Hepatocyte (in vitro differentiated cells): ENCODE measurements around the gene REV3L. TPM values are rescaled to one million over a fixed set of nuclear protein-coding genes. Genes with fewer than 3 reads are reported as not detected.
"Not testable (repeated sequence)": the region's sequence is repeated elsewhere in the genome, so short reads cannot be mapped to it uniquely, and the experiment has no call there.

ENCODE experiments used
- DNase-seq: peaks from one replicate; pipeline ENCODE4 v3.0.0-alpha.2; 2016; ENCODE audit warnings: low spot score
- H2AFZ ChIP-seq: fragments of 200-600 bp; sonication (generic); 2 replicates; pipeline ENCODE4 v1.6.0; 2016; ENCODE audit warnings: antibody characterized with exemption, mild to moderate bottlenecking
- H3K27ac ChIP-seq: fragments of 200-600 bp; sonication (generic); 2 replicates; pipeline ENCODE4 v1.5.1; 2016; ENCODE audit warnings: mild to moderate bottlenecking
- H3K27me3 ChIP-seq: fragments of 200-600 bp; sonication (generic); 2 replicates; pipeline ENCODE4 v1.6.1; 2016
- H3K36me3 ChIP-seq: fragments of 200-600 bp; sonication (generic); replicated peaks from 2 replicates; pipeline ENCODE4 v1.5.1; 2016; ENCODE audit warnings: low read depth; ENCODE audit not compliant: insufficient read depth
- H3K4me1 ChIP-seq: fragments of 200-600 bp; sonication (generic); 2 replicates; pipeline ENCODE4 v1.5.1; 2016; ENCODE audit warnings: mild to moderate bottlenecking, moderate library complexity; ENCODE audit not compliant: insufficient read depth
- H3K4me2 ChIP-seq: fragments of 200-600 bp; sonication (generic); 2 replicates; pipeline ENCODE4 v1.6.0; 2016
- H3K4me3 ChIP-seq: fragments of 200-600 bp; sonication (generic); 2 replicates; pipeline ENCODE4 v1.5.1; 2016; ENCODE audit warnings: mild to moderate bottlenecking
- H3K79me2 ChIP-seq: fragments of 200-600 bp; sonication (generic); 2 replicates; pipeline ENCODE4 v1.6.0; 2017; ENCODE audit warnings: mild to moderate bottlenecking
- H3K9me2 ChIP-seq: fragments of 200-600 bp; sonication (generic); replicated peaks from 2 replicates; pipeline ENCODE4 v1.6.0; 2017; ENCODE audit warnings: mild to moderate bottlenecking; ENCODE audit not compliant: insufficient read depth
- H3K9me3 ChIP-seq: fragments of 200-600 bp; sonication (generic); 2 replicates; pipeline ENCODE4 v1.5.1; 2016; ENCODE audit warnings: low read depth, mild to moderate bottlenecking
- H4K20me1 ChIP-seq: fragments of 200-600 bp; sonication (generic); 2 replicates; pipeline ENCODE4 v1.6.0; 2016; ENCODE audit warnings: mild to moderate bottlenecking; ENCODE audit not compliant: insufficient read depth, poor library complexity, severe bottlenecking
- CTCF ChIP-seq: fragments of 200-600 bp; sonication (generic); IDR thresholded peaks from 2 replicates; pipeline ENCODE4 v1.5.1; 2016; ENCODE audit warnings: antibody characterized with exemption, mild to moderate bottlenecking; ENCODE audit not compliant: poor library complexity
- EZH2 ChIP-seq: fragments of 200-600 bp; sonication (generic); IDR thresholded peaks from 2 replicates; pipeline ENCODE4 v1.6.1; 2016; ENCODE audit warnings: antibody characterized with exemption, mild to moderate bottlenecking, borderline replicate concordance
- EZH2phosphoT487 ChIP-seq: fragments of 200-600 bp; sonication (generic); IDR thresholded peaks from one replicate; pipeline ENCODE4 v1.6.1; 2018; ENCODE audit warnings: antibody characterized with exemption, mild to moderate bottlenecking, low read depth, moderate library complexity; ENCODE audit not compliant: unreplicated experiment, severe bottlenecking
- WGBS: methylation state at CpG from one replicate; pipeline ENCODE4 v1.1.6; 2016; ENCODE audit warnings: low lambda C conversion rate; ENCODE audit errors: missing lambda C conversion rate; 5-methylcytosine and 5-hydroxymethylcytosine counted together
- polyA plus RNA-seq: library from polyadenylated mRNA; unstranded; fragments of >200 nt; fragmentation: Nextera tagmentation; extraction: Ambion mirVana; gene quantifications from 2 replicates; pipeline ENCODE4 v1.2.1, GENCODE V29; 2016
- total RNA-seq: library from RNA; depleted of rRNA; stranded (reverse); fragments of >200 nt; gene quantifications from 2 replicates; pipeline ENCODE4 v1.2.3, GENCODE V29; 2014

REV3L gene
- total and polyA plus RNA-seq, 2 experiments from 2014 or later: 17.6 to 29.4 TPM

- Histone ChIP-seq H3K79me2 (peaks cover 87% of the 10 kb centered on the region), H3K27ac (no peak overlapping the region), H3K9me3 (no peaks in the 10 kb centered on the region), H3K4me1 (peaks cover 12% of the 10 kb centered on the region), H3K9me2 (no peaks in the 10 kb centered on the region), H3K4me2 (peak overlapping the region; percentile 81), H3K4me3 (no peak overlapping the region), H2AFZ (no peak overlapping the region), H4K20me1 (peaks cover 51% of the 10 kb centered on the region), H3K27me3 (no peaks in the 10 kb centered on the region), H3K36me3 (no peaks in the 10 kb centered on the region)
- peak; percentile 40 for DNase-seq
- WGBS: 12% methylated on average over 1 of the region's 1 CpG
- TF ChIP-seq EZH2phosphoT487 (no peak), CTCF (peak; percentile 50)
Observed at GRCh38 chr6:111478749-111479148, 4.3 kb downstream of the REV3L start.

GRCh38 chr6:111478064-111478476, 4.9 kb downstream of the REV3L start:
- H3K79me2 ChIP-seq: peaks cover 93% of the 10 kb centered on the region
- no peak for TF ChIP-seq EZH2
- no peak for TF ChIP-seq CTCF
- TF ChIP-seq EZH2phosphoT487: no peak
- H3K36me3 ChIP-seq: no peaks in the 10 kb centered on the region
- no peak overlapping the region for H3K4me3 ChIP-seq
- peaks cover 52% of the 10 kb centered on the region for H4K20me1 ChIP-seq
- peaks cover 12% of the 10 kb centered on the region for H3K4me1 ChIP-seq
- H3K27me3 ChIP-seq: no peaks in the 10 kb centered on the region
- 20% methylated on average over 3 of the region's 3 CpGs for WGBS
- H3K9me3 ChIP-seq: no peaks in the 10 kb centered on the region
- H3K27ac ChIP-seq: no peak overlapping the region
- DNase-seq: no peak
- no peak overlapping the region for H3K4me2 ChIP-seq
- H3K9me2 ChIP-seq: no peaks in the 10 kb centered on the region
- H2AFZ ChIP-seq: no peak overlapping the region

GRCh38 chr6:111477481-111477938, 5.5 kb downstream of the REV3L start:
- Histone ChIP-seq H3K79me2 (peaks cover 99% of the 10 kb centered on the region), H4K20me1 (peaks cover 52% of the 10 kb centered on the region), H3K36me3 (no peaks in the 10 kb centered on the region), H3K27ac (no peak overlapping the region), H2AFZ (no peak overlapping the region), H3K27me3 (no peaks in the 10 kb centered on the region), H3K4me3 (no peak overlapping the region), H3K4me2 (no peak overlapping the region), H3K4me1 (peaks cover 12% of the 10 kb centered on the region), H3K9me3 (no peaks in the 10 kb centered on the region), H3K9me2 (no peaks in the 10 kb centered on the region)
- DNase-seq: no peak
- 53% methylated on average over 1 of the region's 1 CpG for WGBS
- TF ChIP-seq EZH2phosphoT487: no peak
- no peak for TF ChIP-seq CTCF
- no peak for TF ChIP-seq EZH2

- H3K4me2 ChIP-seq: not testable (repeated sequence)
Observed at GRCh38 chr6:111476061-111476460, 7.0 kb downstream of the REV3L start.

More at GRCh38 chr6:111476061-111476460, 7.0 kb downstream of the REV3L start:
- H3K36me3 ChIP-seq, H3K27me3 ChIP-seq, DNase-seq, H3K4me3 ChIP-seq, H2AFZ ChIP-seq, H3K9me3 ChIP-seq, H3K27ac ChIP-seq, H3K9me2 ChIP-seq: not testable (repeated sequence)
- Histone ChIP-seq H3K4me1 (peaks cover 12% of the 10 kb centered on the region), H3K79me2 (peaks cover 100% of the 10 kb centered on the region), H4K20me1 (peaks cover 52% of the 10 kb centered on the region)
- 96% methylated on average over 3 of the region's 3 CpGs for WGBS
